Brain microvascular endothelial cell (primary cell): ENCODE results near the gene GOLGA6B.
"Not testable (repeated sequence)": the region's sequence is repeated elsewhere in the genome, so short reads cannot be mapped to it uniquely, and the experiment has no call there.

Experiments
- DNase-seq: peaks from one replicate; pipeline ENCODE4 v3.0.0-alpha.2; 2020
- H3K27ac ChIP-seq: fragments of 250-450 bp; sonication (Bioruptor Pico); 2 replicates; pipeline ENCODE4 v1.5.1; 2020; ENCODE audit warnings: mild to moderate bottlenecking, moderate library complexity
- H3K27me3 ChIP-seq: fragments of 250-450 bp; sonication (Bioruptor Pico); replicated peaks from 2 replicates; pipeline ENCODE4 v1.5.1; 2020; ENCODE audit warnings: mild to moderate bottlenecking
- H3K36me3 ChIP-seq: fragments of 250-450 bp; sonication (Bioruptor Pico); replicated peaks from 2 replicates; pipeline ENCODE4 v1.5.1; 2020; ENCODE audit warnings: mild to moderate bottlenecking
- H3K4me3 ChIP-seq: 2 replicates; pipeline ENCODE4 v1.5.1; 2011; ENCODE audit warnings: low read depth, mild to moderate bottlenecking, control low read depth, low read length, moderate library complexity
- in situ Hi-C: cut with HindIII; loops from 2 replicates; pipeline ENCODE4 v1.10.0; 2017; ENCODE audit warnings: low sequenced_read_pairs, low pct_ligation_motif_present
- TF ChIP-seq, protein P1 (sequence below): IDR thresholded peaks from 2 replicates; pipeline ENCODE4 v1.5.1; 2011; ENCODE audit warnings: low read depth, mild to moderate bottlenecking, moderate library complexity, low read length, control low read depth, inconsistent platforms; ENCODE audit errors: missing control alignments

Gene GOLGA6B

GRCh38 chr15:72616491-72617210 lies 37.8 kb upstream of the GOLGA6B start:
- in situ Hi-C loops, result no loop called here
- TF ChIP-seq, protein P1, sequence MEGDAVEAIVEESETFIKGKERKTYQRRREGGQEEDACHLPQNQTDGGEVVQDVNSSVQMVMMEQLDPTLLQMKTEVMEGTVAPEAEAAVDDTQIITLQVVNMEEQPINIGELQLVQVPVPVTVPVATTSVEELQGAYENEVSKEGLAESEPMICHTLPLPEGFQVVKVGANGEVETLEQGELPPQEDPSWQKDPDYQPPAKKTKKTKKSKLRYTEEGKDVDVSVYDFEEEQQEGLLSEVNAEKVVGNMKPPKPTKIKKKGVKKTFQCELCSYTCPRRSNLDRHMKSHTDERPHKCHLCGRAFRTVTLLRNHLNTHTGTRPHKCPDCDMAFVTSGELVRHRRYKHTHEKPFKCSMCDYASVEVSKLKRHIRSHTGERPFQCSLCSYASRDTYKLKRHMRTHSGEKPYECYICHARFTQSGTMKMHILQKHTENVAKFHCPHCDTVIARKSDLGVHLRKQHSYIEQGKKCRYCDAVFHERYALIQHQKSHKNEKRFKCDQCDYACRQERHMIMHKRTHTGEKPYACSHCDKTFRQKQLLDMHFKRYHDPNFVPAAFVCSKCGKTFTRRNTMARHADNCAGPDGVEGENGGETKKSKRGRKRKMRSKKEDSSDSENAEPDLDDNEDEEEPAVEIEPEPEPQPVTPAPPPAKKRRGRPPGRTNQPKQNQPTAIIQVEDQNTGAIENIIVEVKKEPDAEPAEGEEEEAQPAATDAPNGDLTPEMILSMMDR, result no peak
- H3K27ac ChIP-seq, result no peak overlapping the region
- no peaks in the 10 kb centered on the region for H3K36me3 ChIP-seq
- DNase-seq, result no peak
- H3K4me3 ChIP-seq, result no peak overlapping the region
- no peaks in the 10 kb centered on the region for H3K27me3 ChIP-seq

GRCh38 chr15:72623854-72624253 lies 30.6 kb upstream of the GOLGA6B start:
- in situ Hi-C loops, DNase-seq, H3K27ac ChIP-seq, H3K27me3 ChIP-seq, H3K36me3 ChIP-seq, H3K4me3 ChIP-seq: not testable (repeated sequence)

- DNase-seq, H3K27me3 ChIP-seq, H3K4me3 ChIP-seq, in situ Hi-C loops, H3K27ac ChIP-seq, H3K36me3 ChIP-seq: not testable (repeated sequence)
These were observed 28.3 kb upstream of the GOLGA6B start for GRCh38 chr15:72626153-72626552.

DNA sequence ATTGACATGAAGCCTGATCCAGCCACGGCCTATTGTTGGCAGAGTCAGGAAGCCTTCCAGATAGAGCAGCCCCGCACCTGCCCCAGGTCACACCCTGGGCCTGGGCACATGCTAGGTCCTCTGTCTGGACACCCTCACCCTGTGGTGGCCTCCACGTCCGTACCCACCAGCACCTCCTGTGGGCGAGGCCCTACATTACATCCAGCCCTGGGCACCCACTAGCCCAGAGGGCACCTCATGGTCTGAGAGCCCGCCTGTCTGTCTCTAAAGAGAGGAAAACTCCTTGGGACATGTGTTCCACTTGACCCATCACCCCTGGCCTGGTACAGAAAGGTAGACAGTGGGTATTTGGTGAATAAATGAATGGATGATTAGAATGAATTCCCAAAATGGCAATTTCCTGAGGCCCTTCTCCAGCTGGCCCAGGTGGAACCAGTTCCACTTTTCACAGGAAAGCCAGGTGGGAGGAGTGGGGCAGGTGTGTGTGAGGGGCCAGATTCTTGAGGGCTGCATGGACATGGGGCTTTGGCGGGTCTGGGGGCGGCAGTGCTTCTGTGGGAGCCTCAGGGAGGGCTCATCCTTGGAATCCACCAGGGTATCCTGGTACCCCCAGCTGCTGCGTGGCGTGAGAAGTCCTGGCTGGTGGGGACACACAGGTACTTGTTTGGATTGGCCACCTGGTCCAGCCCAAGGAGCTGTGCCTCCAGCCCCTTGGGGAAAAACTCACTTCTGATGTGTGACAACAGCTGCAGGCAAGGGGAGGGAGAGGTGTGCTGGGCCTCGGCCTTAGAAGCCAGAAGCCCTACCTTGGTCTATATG lies 26.0 kb upstream of the GOLGA6B start:
- in situ Hi-C loops, H3K4me3 ChIP-seq, DNase-seq, H3K27ac ChIP-seq, H3K27me3 ChIP-seq, H3K36me3 ChIP-seq: not testable (repeated sequence)
- TF ChIP-seq, protein P1, result peak; percentile 40

- H3K27me3 ChIP-seq, H3K27ac ChIP-seq, H3K36me3 ChIP-seq, in situ Hi-C loops, DNase-seq, H3K4me3 ChIP-seq: not testable (repeated sequence)
These were observed 25.4 kb upstream of the GOLGA6B start for GRCh38 chr15:72629068-72629570.

- peak; percentile 67 for DNase-seq
- H3K36me3 ChIP-seq, H3K27me3 ChIP-seq, in situ Hi-C loops, H3K27ac ChIP-seq: not testable (repeated sequence)
- H3K4me3 ChIP-seq, result peak overlapping the region; percentile 17
These were observed 17.8 kb upstream of the GOLGA6B start for GRCh38 chr15:72636519-72637282.

DNA sequence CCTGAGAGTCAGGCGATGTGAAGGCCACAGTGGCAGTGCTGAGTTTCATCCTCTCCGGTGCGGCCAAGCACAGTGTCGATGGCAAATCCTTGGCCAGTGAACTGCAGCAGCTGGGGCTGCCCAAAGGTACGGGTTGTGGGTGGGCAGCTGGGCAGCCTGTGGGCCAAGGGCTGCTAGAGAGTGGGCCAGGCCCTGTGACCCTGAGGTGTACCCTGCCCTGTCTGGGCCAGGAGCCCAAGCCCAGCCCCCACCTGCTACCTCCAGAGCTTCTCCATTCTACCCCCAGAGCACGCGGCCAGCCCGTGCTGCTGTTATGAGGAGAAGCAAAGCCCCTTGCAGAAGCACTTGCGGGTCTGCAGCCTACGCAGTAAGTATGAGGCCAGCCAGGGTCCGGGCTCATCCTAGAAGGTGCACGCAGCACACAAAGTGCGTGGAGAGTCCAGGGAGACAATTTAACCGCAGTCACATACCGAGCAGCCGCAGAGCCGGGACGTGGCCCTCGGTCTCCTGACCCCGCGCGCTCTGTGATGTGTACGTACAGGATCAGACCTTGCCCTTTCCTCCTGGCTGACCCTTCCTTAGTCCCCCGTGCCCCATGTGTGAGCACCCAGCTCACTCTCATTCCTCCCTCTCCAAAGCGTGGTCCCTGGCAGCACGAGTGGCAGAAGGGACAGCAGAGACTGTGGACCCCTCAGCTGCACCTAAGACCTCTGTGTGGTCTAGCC lies 14.6 kb upstream of the GOLGA6B start:
- H3K36me3 ChIP-seq, DNase-seq, H3K27me3 ChIP-seq, H3K4me3 ChIP-seq, in situ Hi-C loops, H3K27ac ChIP-seq: not testable (repeated sequence)

- H3K27ac ChIP-seq, H3K36me3 ChIP-seq, H3K27me3 ChIP-seq, in situ Hi-C loops, DNase-seq, H3K4me3 ChIP-seq: not testable (repeated sequence)
These were observed 12.2 kb upstream of the GOLGA6B start for GRCh38 chr15:72642271-72642670.

- not testable (repeated sequence) for H3K4me3 ChIP-seq
These were observed 5.8 kb upstream of the GOLGA6B start for GRCh38 chr15:72648631-72649253.

DNA sequence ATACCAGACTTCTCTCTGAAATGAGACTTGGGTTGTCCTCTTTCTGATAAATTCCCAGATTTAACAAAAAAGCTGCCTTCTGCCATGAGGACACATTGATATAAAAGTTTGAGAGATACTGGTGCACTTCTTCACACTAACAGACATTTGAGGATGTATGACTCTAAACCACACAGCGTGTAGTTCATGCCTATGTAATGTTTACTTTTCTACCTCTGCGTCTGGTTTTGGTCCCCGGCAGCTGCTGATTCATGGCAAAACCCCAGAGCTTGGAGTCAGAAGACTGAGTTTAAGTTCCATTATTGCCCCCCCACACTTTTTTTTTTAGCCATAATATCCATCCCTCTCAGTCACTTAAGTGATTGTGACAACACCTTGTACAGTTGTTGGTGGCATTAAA lies 1.5 kb downstream of the GOLGA6B start:
- DNase-seq, H3K36me3 ChIP-seq, H3K4me3 ChIP-seq, in situ Hi-C loops, H3K27me3 ChIP-seq, H3K27ac ChIP-seq: not testable (repeated sequence)

More at GRCh38 chr15:72648631-72649253, 5.8 kb upstream of the GOLGA6B start:
- DNase-seq, in situ Hi-C loops, H3K27ac ChIP-seq, H3K36me3 ChIP-seq, H3K27me3 ChIP-seq: not testable (repeated sequence)

- H3K27ac ChIP-seq, H3K27me3 ChIP-seq, H3K4me3 ChIP-seq, in situ Hi-C loops, DNase-seq, H3K36me3 ChIP-seq: not testable (repeated sequence)
These were observed 6.6 kb downstream of the GOLGA6B start for GRCh38 chr15:72661081-72661480.
